HG03196 (cell line): ENCODE data around the gene PDZD2.
"Not testable (repeated sequence)": the region's sequence is repeated elsewhere in the genome, so short reads cannot be mapped to it uniquely, and the experiment has no call there.

Experiments
- ATAC-seq: cut with Tn5 transposase; IDR thresholded peaks from one replicate; pipeline ENCODE4 v1.9.1; 2021; ENCODE audit not compliant: unreplicated experiment

PDZD2 gene

DNA sequence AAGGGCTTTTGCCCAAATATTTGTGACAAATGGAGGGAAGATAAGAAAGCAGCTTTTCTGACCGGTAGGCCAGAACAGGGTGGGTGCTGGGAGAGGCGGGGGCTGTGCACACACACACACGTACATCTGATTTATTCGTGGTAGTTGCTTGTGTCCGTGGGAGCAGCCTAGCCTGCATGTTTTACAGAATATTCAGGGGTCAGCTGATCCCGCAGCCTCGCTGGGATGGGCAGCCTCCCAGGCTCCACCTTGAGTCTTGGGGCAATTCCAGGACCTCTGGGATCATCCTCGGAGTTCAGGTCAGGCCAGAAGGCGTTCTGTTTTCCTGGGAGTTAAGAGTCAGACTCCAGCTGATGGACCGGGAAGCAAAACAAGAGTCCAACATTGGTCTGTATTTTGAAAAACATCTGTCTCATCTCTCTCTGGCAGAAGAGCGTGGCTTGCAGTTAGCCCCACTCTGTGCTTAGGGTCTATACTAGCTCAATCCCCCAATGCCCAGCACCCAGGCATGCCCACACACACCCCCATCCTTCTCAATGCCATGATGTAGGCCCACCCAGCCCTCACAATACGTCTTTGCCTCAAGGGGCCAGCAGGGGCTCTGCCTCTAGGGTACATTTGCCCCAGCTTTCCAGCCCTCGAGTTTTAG lies 324.6 kb downstream of the PDZD2 start:
- no peak for ATAC-seq

DNA sequence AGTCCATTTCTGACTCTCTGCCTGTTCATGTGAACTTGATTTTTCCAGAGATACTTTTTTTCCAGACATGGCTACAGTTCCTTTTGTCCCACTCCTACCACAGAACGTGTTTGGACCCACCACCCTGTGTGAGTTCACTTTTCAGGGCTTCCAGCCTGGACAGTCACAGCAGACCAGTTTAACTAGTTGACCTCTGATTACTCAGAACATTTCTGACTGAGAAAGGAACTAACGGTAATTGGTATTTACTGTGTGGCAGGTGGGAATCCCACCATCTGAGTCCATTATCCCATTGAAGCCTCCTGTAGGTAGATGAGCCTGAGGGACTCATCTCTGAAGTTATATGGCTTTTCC lies 325.1 kb downstream of the PDZD2 start:
- ATAC-seq = no peak

DNA sequence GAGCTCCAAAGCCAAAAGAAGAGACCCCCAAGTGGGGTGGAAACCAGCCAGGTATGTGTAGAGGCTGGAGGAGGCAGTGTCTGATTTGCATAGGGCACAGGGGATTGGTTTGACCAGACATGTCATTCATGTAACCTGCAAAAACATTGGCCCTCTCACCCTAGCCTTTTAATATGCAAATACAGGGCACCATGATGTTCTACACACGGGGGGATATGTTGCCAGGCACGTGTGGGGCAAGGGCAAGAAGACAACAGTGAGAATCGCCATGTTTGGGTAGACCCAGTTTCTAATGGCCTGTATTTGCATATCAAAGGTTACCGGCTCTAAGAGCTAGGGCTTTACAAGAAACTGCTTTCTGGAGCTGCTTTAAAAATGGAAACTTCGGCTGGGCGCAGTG lies 326.3 kb downstream of the PDZD2 start:
- no peak for ATAC-seq

DNA sequence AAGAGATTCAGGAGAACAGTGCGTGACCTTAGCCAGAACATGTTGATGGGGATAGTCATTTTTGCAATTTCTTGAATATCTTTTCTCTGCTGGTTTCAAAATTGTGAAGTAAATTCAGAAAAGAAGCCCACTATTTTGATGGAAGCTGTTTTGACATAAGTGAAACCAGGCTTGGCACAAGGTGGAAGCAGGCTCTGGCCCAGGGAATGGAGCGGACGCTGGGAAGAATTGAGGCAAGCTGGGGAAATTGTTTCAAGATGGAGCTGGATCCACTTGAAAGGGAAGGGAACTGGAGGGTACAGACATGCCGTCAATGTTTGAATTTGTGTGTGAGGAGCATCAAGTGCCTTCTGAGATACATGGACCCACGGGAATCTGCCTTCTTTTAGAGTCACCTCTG lies 328.0 kb downstream of the PDZD2 start:
- no peak for ATAC-seq

DNA sequence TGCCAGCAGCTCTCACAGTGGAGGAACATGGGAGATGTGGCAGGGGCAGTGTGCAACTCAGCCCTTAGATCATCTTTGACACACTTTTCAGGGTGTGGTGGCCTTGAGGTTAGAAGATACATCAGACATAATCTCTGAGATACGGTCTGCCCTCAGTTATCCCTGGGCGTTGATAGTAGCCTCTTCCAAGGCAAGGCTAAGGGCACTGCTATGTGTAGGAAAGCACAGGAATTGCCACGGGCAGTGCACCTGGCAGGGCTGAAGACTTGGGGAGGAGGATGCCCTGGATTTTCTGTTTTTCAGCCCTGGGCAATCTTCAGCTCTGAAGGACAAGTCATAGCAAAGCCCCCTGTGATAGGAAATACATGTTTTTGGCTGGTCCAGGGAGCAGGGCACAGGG lies 328.5 kb downstream of the PDZD2 start:
- no peak for ATAC-seq

DNA sequence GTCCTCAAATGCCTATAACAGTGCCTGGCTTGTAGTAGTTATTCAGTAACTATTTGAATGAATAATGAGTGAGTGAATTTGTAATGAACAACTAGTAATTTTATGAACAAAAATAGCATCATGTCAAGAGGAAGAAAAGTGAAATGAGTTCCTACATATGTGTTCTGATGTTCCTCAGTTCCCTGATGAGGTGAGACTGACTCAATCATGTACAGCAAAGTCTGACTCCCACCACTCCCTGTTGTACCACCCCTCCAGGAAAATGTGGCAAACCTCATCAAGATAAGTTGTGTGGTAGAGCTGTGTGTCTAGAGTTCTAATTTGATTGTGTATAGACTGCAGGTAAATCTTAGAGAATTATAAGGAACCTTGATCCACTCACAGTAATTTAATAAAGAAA lies 333.6 kb downstream of the PDZD2 start:
- ATAC-seq = no peak

DNA sequence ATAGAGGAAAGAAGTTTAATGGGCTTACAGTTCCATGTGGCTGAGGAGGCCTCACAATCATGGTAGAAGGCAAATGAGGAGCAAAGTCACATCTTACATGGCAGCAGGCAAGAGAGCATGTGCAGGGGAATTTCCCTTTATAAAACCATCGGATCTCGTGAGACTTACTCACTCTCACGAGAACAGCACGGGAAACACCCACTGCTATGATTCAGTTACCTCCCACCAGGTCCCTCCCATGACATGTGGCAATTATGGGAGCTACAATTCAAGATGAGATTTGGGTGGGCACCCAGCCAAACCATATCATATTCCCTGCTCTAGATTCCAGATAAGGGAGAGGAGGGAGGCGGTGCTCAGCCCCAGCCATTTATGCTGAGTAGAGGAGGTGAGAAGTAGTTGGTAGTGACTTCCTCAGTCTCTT lies 336.3 kb downstream of the PDZD2 start:
- not testable (repeated sequence) for ATAC-seq

DNA sequence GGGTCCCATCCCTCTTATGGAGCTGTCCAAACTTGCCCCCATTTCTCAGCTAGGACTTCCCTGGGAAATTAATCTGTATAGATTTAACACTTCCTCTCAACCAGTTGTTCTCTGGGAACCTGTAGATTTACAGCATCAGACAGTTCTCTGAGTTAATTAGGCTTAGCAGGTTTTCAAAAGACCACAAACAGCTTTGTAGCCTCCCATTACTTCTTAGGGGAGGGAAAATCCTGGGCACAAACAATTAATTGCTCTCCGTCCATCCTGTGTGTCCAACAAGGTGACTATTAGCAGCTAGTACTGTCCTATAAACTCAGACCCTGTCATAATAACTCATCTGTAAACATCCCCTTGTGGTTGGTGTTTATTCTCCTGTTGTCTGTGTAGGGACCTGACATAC lies 337.2 kb downstream of the PDZD2 start:
- no peak for ATAC-seq

DNA sequence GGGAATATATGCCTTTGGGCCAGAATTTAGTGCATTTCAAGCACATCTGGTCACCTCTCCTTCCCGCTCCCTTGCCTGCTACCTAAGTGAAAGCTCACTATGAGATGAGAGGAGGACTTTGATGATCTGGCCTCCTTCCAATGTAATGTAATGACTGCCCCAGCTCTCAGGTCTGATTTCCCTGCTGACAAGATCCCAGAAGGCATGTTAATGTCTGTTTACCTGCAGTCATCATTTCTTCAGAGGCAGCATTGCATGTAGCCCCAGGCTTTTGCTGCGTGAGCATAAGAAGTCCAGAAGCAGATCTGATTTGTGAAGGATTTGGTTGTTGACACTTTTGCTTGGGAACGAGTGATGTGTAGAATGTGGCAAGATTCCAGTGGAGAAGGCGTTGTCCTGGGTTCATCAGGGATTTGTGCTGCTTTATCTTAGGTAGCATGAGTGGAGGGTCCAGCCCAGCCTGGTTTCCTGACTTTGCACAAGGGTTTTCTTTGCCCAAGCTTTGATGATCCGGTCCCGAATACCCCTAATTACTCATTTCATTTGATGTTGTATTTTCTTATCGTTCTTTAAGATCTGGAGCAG lies 342.5 kb downstream of the PDZD2 start:
- ATAC-seq = no peak

DNA sequence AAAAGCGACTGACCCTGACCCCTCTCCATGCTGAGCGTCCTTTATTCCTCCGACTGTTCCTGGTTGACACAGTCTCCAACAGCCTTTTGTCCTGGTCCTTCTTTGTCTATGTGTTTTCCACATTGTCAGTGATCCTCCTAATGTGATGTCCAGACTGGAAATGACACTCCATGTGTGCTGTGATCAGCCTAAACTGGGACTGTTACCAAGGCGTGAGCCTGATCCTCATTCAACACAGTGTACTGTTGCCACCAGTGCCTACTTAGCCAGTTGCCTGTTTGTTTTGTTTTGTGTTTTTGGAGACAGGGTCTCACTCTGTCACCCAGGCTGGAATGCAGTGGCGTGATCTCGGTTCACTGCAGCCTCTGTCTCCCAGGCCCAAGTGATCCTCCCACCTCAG lies 343.1 kb downstream of the PDZD2 start:
- no peak for ATAC-seq

DNA sequence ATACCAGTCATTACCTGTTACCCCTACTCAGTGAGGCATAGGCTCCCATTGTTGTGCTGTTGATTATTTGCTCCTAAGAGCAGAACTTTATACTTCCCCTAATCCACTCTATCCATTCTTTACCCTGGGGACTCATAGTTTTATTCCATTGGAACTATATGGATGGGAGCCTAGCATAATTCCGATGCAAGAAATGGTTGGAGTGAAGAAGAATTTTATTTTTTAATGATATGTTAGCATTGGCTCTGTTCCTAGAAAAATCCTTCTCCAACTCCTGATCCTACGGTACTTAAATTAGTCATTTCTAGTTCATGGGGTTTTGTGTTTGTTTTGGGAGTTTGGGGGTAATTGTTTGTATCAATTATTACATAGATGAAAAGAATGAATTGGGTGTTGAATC lies 343.7 kb downstream of the PDZD2 start:
- ATAC-seq = no peak

DNA sequence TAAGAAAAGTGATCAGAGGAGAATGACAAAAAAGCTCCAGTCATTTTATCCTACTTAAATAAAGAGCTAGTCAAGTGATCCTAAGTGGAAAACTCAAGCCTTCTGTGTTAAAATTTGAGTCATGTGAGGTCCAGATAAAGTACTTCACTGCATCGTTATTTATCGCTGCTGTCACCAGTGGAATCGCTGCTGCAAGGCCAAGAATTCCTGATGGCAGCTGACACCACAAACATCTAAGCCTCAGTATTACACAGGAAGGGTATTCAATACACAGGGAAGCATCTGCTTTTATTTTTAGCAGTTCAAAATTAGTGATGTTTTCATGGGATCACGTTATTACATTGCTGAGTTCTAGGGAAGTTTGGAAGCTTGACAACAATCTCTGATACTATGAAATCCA lies 344.9 kb downstream of the PDZD2 start:
- ATAC-seq = no peak

DNA sequence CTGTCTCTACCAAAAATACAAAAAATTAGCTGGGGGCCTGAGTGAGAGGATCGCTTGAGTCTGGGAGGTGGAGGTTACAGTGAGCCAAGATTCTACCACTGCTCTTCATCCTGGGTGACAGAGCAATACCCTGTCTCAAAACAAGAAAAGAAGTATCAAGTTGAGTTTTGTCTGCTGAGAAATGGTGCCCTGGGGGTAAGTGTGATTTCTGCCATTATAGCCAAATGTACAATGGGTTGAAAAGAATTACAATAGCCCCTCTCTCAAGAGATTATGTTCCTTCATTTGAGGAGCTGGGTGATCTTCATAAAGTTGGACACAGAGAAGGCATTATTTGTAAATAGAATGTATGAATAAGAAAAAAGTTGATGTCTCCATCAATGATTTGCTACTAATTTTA lies 345.8 kb downstream of the PDZD2 start:
- no peak for ATAC-seq

DNA sequence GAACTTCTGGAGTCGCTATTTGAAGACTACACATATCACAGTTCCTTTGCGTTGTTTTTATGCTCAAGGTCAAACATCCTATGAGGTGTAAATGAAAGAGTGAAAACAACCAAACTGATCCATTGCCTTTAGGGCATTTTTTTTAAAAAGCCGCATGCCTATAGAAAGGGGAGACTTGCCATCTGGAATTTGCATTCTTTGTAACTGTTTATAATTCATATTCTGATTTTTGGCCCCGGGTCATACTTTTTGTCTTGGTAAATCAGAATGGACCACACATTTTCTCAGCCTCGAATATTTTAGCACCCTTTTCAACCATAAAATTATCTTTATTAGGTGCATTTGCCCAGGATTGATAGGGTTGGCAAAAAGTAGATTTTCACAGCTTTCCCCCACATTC lies 347.2 kb downstream of the PDZD2 start:
- ATAC-seq = no peak

DNA sequence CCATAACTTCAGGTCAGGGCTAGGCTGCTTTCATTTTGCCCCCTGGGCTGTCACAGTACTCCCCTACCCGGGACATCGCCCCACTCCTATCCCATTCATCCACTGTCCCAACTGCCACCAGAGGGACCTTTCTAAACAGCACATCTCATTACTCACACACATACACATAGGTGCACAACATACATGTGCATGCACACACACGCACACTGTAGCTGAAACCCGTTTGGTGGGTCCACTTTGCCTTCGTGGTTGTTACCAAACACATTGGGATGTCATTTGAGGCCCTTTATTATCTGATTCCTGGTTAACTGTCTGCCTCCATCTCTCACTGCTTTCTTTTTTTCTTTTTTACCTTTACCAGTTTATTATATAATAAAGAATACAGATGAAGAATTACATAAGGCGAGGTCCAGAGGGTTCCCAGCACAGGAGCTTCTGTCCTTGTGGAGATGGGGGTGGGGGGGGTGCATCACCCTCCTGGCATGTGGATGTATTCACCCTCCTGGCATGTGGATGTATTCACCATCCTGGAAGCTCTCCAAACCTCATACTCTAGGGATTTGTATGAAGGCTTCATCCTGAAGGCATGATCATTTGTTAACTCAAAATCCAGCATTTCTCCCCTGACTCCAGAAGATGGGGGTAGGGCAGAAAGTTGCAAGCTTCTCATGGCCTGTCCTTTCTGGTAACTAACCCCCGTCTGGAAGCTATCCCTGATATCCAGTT lies 349.2 kb downstream of the PDZD2 start:
- no peak for ATAC-seq

DNA sequence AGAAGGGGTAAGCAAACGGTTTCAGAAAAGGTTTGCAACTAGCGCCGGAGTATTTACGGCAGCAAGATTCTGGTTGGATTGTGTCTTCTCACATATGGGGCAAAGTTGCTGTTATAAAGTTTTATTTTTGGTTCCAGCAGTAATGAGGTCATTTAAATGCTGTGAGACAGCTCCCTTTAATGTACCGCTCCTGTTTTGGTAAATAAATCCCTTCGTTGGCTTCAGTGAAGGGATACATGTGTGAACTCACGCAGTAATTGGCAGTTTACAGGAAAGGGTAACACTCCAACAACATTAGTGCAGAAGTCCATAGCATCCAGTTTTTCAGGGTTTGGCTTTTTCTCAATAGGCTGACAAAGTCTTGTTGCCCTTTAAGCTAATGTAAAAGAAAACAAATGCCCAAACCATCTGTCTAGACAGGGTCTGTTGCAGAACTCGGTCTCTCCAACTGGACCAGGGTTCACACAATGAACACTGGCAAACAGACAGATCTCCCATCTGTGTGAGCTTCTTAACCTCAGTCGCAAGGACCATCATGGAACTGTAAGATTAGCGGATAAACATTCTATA lies 351.2 kb downstream of the PDZD2 start:
- no peak for ATAC-seq

DNA sequence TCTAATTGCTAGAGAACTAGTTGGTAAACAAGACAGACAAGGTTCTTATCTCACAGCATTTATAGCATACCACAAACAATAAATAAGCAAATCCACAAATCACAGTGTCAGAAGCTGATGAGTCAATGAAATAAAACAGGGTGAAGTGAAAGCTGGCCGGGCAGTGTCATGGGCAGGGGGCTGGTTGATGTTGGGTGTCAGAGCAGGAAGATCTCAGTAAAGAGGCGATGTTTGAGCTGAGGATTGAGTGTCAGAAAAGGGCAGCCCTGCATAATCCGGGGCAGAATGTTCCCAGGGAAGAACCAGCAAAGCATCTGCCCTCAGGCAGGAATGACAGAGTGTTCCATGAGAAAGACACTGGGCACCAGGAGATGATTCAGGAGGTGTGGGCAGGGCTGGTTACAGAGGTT lies 351.8 kb downstream of the PDZD2 start:
- ATAC-seq = no peak

DNA sequence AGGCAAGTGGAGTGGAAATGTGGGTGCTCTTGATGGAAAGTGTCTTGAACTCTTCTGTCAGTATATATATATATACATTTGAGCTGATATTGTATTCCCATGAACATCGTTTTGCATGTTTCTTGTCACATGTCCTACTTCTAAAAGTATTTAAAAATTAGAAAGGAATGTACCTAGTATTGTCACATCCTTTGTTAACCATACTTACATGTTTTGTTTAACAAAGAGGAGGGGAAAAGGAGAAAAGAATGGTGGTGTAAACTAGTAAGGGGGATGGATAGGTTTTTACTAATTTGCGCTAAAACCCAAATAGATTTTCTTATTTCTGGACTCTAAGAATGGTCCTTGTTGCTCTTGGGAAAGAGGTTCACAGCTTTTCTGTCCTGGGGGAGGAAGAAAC lies 353.4 kb downstream of the PDZD2 start:
- no peak for ATAC-seq

DNA sequence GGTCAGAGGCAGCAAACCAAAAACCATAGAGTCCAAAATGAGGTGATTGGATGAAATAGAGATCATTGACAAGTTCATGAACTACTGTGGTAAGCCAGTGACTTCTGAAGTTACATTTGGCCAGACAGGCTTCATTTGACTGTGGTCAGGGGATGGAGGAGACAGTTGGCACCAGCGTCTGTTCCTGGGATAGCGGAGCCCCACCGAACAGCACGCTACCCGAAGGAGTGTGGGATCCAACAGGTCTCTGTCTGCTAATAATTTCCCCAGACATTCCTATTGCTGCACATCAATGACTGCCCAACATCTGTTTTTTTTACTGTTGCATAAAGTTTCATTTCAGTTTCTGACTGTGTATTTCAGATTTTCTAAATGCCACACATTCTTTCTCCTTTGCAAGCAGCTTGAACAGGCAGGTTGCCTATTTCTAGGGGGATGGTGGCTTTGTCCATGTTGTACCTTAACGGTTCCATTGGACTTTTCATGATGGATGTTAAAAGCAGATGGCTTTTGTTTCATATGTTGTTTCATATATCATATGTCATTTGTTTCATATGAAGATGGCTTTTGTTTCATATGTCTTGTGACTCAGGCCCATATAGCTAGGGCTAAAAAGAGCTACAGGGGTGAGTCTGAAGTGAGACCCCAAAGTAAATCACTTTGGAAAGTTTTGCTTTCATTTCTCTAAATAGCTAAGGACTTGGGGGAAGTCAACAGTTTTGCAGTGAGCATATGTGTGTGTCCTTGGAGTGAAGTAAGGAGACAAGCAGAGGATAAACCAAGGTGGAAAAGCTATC lies 354.4 kb downstream of the PDZD2 start:
- ATAC-seq = peak; percentile 41

DNA sequence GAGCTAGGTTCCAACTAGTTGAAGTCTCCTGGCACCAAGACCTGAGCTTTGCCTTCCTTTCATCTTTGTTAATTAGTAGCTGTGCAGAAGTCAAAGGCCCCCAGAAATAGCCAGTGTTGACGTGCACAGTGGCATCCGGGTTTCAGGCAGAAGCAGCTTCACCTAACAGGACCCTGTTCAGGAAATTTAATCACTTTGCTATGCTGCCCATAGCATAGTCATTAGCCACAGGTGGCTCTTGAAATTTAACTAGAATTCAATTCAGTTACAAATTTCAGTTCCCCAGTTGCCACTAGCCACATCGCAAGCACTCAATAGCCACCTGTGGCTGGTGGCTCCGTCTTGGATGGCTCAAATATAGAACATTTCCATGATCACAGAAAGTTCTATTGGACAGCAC lies 356.1 kb downstream of the PDZD2 start:
- ATAC-seq = peak; percentile 74

DNA sequence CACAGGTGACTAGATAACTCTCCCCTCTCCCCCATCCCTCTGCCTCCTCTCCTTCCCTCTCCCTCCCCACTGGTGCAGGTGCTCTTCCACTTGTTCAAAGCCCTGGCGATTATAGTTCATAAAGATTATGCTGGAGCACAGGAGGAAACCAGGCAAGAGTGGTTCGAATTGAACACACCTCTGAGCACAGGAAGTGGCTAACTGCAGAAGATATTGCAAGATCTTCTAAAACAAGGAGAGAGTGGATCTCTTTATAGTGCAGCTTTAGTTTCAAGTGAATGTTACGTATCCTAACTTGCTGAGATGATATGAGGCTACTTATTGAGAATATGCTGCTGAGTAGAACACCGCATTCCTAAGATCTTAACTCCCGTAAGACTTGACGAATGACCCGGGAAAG lies 356.8 kb downstream of the PDZD2 start:
- ATAC-seq = no peak

DNA sequence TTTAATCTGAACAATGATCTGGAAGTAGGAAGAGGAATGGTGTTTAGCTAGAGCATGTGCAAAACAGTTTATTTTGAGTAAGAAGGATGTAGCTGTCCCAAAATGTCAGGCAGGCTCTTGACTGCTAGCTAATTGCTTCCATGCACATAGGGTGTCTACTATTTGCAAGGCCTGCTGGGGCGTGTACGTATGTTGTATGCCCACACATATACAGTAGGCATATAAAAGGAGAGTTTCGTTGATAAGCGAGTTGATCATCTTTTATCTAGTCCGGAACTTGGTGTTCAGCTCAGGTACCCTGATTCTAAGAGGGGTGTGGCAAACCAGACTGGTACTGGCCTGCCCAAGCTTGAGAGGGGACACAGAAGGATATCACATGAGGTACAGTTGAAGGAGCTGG lies 358.0 kb downstream of the PDZD2 start:
- ATAC-seq = no peak
